Vagina (tissue), 2 donors: ENCODE measurements around the gene ILK.

Experiments
- POLR2A ChIP-seq, 2 donors: fragments of 450-650 bp; IDR thresholded peaks; one replicate each; pipeline ENCODE4 v1.6.1; 2017; ENCODE audit warnings: antibody characterized with exemption in 2 of 2, mild to moderate bottlenecking in 2 of 2, moderate library complexity in 2 of 2
- POLR2AphosphoS5 ChIP-seq, 2 donors: sonication (generic); formaldehyde crosslinking; IDR thresholded peaks; one replicate each; pipeline ENCODE4 v1.9.0; 2017; ENCODE audit warnings: antibody characterized with exemption in 2 of 2, mild to moderate bottlenecking in 2 of 2, low read depth in 1 of 2; ENCODE audit not compliant: insufficient read depth in 1 of 2
- TF ChIP-seq, protein P1 (sequence below), 3 experiments: fragments of 450-650 bp in 2 of 3; fragments of 200-600 bp in 1 of 3; sonication (generic) in 1 of 3; IDR thresholded peaks; one replicate each; pipeline ENCODE4 v1.5.1; 2017 to 2019; ENCODE audit warnings: antibody characterized with exemption in 3 of 3, mild to moderate bottlenecking in 2 of 3, moderate library complexity in 2 of 3

DNA sequence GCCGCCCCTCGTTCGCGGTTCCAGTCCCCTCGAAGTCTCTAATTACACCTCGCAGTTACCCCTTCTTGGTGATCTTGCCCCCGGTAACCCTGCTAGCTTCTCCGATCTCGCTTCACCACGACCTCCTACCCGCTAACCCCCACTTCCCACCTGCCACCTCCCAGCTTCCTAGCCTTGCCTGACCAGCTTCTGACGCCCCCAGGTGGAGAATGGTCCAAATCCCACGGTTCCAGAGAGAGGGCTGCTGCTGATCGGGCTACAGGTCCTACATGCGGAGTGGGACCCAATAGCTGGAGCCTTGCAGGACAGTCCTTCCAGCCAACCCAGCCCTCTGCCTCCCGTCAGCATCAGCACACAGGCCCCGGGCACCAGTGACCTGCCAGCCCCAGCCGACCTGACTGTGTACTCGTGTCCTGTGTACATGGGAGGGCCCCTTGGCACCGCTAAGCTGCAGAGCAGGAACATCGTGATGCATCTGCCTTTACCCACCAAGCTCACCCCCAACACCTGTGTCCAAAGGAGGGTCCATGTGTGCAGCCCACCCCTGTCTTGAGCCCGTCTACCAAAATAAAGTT lies 32.1 kb upstream of the ILK start:
- no peak for TF ChIP-seq POLR2AphosphoS5 (IDR thresholded peaks at IDR 0.05; ENCODE audit: insufficient read depth in 1 of 2, low read depth in 1 of 2)
- TF ChIP-seq, protein P1, sequence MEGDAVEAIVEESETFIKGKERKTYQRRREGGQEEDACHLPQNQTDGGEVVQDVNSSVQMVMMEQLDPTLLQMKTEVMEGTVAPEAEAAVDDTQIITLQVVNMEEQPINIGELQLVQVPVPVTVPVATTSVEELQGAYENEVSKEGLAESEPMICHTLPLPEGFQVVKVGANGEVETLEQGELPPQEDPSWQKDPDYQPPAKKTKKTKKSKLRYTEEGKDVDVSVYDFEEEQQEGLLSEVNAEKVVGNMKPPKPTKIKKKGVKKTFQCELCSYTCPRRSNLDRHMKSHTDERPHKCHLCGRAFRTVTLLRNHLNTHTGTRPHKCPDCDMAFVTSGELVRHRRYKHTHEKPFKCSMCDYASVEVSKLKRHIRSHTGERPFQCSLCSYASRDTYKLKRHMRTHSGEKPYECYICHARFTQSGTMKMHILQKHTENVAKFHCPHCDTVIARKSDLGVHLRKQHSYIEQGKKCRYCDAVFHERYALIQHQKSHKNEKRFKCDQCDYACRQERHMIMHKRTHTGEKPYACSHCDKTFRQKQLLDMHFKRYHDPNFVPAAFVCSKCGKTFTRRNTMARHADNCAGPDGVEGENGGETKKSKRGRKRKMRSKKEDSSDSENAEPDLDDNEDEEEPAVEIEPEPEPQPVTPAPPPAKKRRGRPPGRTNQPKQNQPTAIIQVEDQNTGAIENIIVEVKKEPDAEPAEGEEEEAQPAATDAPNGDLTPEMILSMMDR (IDR thresholded peaks at IDR 0.05) = no peak
- no peak for TF ChIP-seq POLR2A (IDR thresholded peaks at IDR 0.05)
